A549 (cell line): ENCODE data around the gene RABL3. TPM values are rescaled to one million over a fixed set of nuclear protein-coding genes. Genes with fewer than 3 reads are reported as not detected.

Experiments
- ATAC-seq, 2 experiments: fragments of 200-7000 bp in 1 of 2; fragments of >200 bp in 1 of 2; cut with Nextera tagmentation in 1 of 2; cut with Tn5 transposase in 1 of 2; 3 replicates each; pipeline versions ENCODE4 v1.8.0 to v1.9.1; 2018 to 2020; ENCODE audit warnings: mild to moderate bottlenecking in 1 of 2, moderate library complexity in 1 of 2
- CTCF ChIA-PET: fragments of 300-600 bp; sonication (Branson Sonifier 250); formaldehyde crosslinking; extraction: SDS; loops from one replicate; lab custom pipeline; 2021; ENCODE audit warnings: antibody characterized with exemption, inconsistent platforms; lab: Yijun Ruan, JAX
- POLR2A ChIA-PET: fragments of 350-600 bp; formaldehyde crosslinking; extraction: SDS; loops from one replicate; lab custom pipeline; 2021; ENCODE audit warnings: antibody characterized with exemption, inconsistent platforms; lab: Yijun Ruan, JAX
- DNase-seq, 2 experiments: peaks; one replicate each; pipeline versions ENCODE4 v3.0.0 to v3.0.0-alpha.2; 2011 to 2016; ENCODE audit warnings: low read depth in 1 of 2, low spot score in 1 of 2
- FAIRE-seq: peaks from 2 replicates; lab custom pipeline; 2011; peaks lifted over from hg19 to GRCh38; lab: Jason Lieb, UNC
- H3K27ac ChIP-seq, 2 experiments: fragments of >200 bp; sonication (Bioruptor Twin); formaldehyde crosslinking; 3 replicates each; pipeline ENCODE4 v1.5.1; 2016 to 2017
- H3K4me1 ChIP-seq: fragments of >200 bp; sonication (Bioruptor Twin); formaldehyde crosslinking; 3 replicates; pipeline ENCODE4 v1.6.1; 2016
- H3K4me2 ChIP-seq: fragments of >200 bp; sonication (Bioruptor Twin); formaldehyde crosslinking; 3 replicates; pipeline ENCODE4 v1.6.1; 2016
- H3K4me3 ChIP-seq: fragments of >200 bp; sonication (Bioruptor Twin); formaldehyde crosslinking; 3 replicates; pipeline ENCODE4 v1.5.1; 2016
- H3K9me3 ChIP-seq: fragments of >200 bp; sonication (Bioruptor Twin); formaldehyde crosslinking; 3 replicates; pipeline ENCODE4 v1.6.1; 2016
- ATOH8 ChIP-seq: fragments of 250-450 bp; sonication (Bioruptor Pico); IDR thresholded peaks from 2 replicates; pipeline ENCODE4 v1.5.0; 2020; ENCODE audit warnings: low read depth, mild to moderate bottlenecking, moderate library complexity
- BCL3 ChIP-seq: fragments of >200 bp; sonication (Bioruptor Twin); formaldehyde crosslinking; IDR thresholded peaks from 3 replicates; pipeline ENCODE4 v1.6.1; 2016
- CEBPB ChIP-seq, 2 experiments: fragments of >200 bp in 1 of 2; sonication (Bioruptor Twin) in 1 of 2; formaldehyde crosslinking in 1 of 2; IDR thresholded peaks; 2 replicates each; pipeline ENCODE4 v1.6.1; 2012 to 2016
- CHD2 ChIP-seq: fragments of 150-350 bp; IDR thresholded peaks from 2 replicates; pipeline ENCODE4 v1.6.1; 2014; ENCODE audit warnings: low read length; ENCODE audit not compliant: partially characterized antibody
- CTCF ChIP-seq: fragments of >200 bp; sonication (Bioruptor Twin); formaldehyde crosslinking; IDR thresholded peaks from 3 replicates; pipeline ENCODE4 v1.5.1; 2016
- E2F6 ChIP-seq: IDR thresholded peaks from 2 replicates; pipeline ENCODE4 v1.6.1; 2012; ENCODE audit warnings: low read depth, borderline replicate concordance
- EHF ChIP-seq: fragments of 250-450 bp; sonication (Bioruptor Pico); IDR thresholded peaks from 2 replicates; pipeline ENCODE4 v1.5.0; 2020; ENCODE audit warnings: mild to moderate bottlenecking
- ELK1 ChIP-seq: fragments of 150-350 bp; IDR thresholded peaks from 2 replicates; pipeline ENCODE4 v1.6.1; 2014; ENCODE audit warnings: low read depth, mild to moderate bottlenecking, low read length
- EP300 ChIP-seq, 2 experiments: fragments of >200 bp; sonication (Bioruptor Twin); formaldehyde crosslinking; IDR thresholded peaks; 2 replicates in 1 of 2; 3 replicates in 1 of 2; pipeline ENCODE4 v1.6.1; 2016 to 2017
- ESRRA ChIP-seq: fragments of 150-350 bp; IDR thresholded peaks from 2 replicates; pipeline ENCODE4 v1.6.1; 2014; ENCODE audit warnings: mild to moderate bottlenecking, low read length, borderline replicate concordance
- FOSB ChIP-seq: fragments of 250-450 bp; sonication (Bioruptor Pico); IDR thresholded peaks from 2 replicates; pipeline ENCODE4 v1.5.0; 2020; ENCODE audit warnings: mild to moderate bottlenecking, moderate library complexity
- FOSL2 ChIP-seq, 2 experiments: fragments of 450-650 bp in 1 of 2; fragments of >200 bp in 1 of 2; sonication (Bioruptor Twin) in 1 of 2; formaldehyde crosslinking; IDR thresholded peaks; 2 replicates each; pipeline versions ENCODE4 v1.5.0 to v1.6.1; 2016 to 2020; ENCODE audit warnings: mild to moderate bottlenecking in 1 of 2, moderate library complexity in 1 of 2
- HDAC2 ChIP-seq: fragments of 200-600 bp; sonication (generic); IDR thresholded peaks from 2 replicates; pipeline ENCODE4 v1.6.1; 2016
- HES2 ChIP-seq: fragments of >200 bp; sonication (Bioruptor Twin); formaldehyde crosslinking; IDR thresholded peaks from 2 replicates; pipeline ENCODE4 v1.6.1; 2016
- HEYL ChIP-seq: fragments of 250-450 bp; sonication (Bioruptor Pico); IDR thresholded peaks from 2 replicates; pipeline ENCODE4 v1.8.0; 2021; ENCODE audit warnings: mild to moderate bottlenecking, moderate library complexity
- HOXB5 ChIP-seq: fragments of 250-450 bp; sonication (Bioruptor Pico); IDR thresholded peaks from 2 replicates; pipeline ENCODE4 v1.5.0; 2020; ENCODE audit warnings: mild to moderate bottlenecking, moderate library complexity
- JUNB ChIP-seq: fragments of >200 bp; sonication (Bioruptor Twin); formaldehyde crosslinking; IDR thresholded peaks from 2 replicates; pipeline ENCODE4 v1.6.1; 2016
- KDM1A ChIP-seq: fragments of 200-600 bp; sonication (generic); IDR thresholded peaks from 2 replicates; pipeline ENCODE4 v1.6.1; 2016; ENCODE audit warnings: low read depth, mild to moderate bottlenecking
- KDM5A ChIP-seq: fragments of 200-600 bp; sonication (generic); IDR thresholded peaks from 2 replicates; pipeline ENCODE4 v1.6.1; 2016; ENCODE audit warnings: antibody characterized with exemption, mild to moderate bottlenecking
- MAX ChIP-seq: IDR thresholded peaks from 2 replicates; pipeline ENCODE4 v1.6.1; 2012
- MYC ChIP-seq: IDR thresholded peaks from 2 replicates; pipeline ENCODE4 v1.6.1; 2012; ENCODE audit warnings: mild to moderate bottlenecking, inconsistent platforms, low read length, improper control_type of control experiment, borderline replicate concordance
- NFE2L2 ChIP-seq: fragments of 150-350 bp; conservative IDR thresholded peaks from 2 replicates; pipeline ENCODE4 v1.6.1; 2014; ENCODE audit warnings: low read length
- RCOR1 ChIP-seq: fragments of 150-350 bp; IDR thresholded peaks from 2 replicates; pipeline ENCODE4 v1.6.1; 2014; ENCODE audit warnings: antibody characterized with exemption, low read length, low read depth
- RFX5 ChIP-seq: fragments of 450-650 bp; IDR thresholded peaks from 2 replicates; pipeline ENCODE4 v1.7.1; 2014; ENCODE audit warnings: antibody characterized with exemption, mild to moderate bottlenecking, moderate library complexity
- RNF2 ChIP-seq: fragments of 200-600 bp; sonication (generic); IDR thresholded peaks from 2 replicates; pipeline ENCODE4 v1.6.1; 2016; ENCODE audit warnings: low read depth, mild to moderate bottlenecking, antibody characterized with exemption, moderate library complexity, borderline replicate concordance
- SMC3 ChIP-seq: fragments of >200 bp; sonication (Bioruptor Twin); formaldehyde crosslinking; IDR thresholded peaks from 3 replicates; pipeline ENCODE4 v1.6.1; 2018; ENCODE audit warnings: inconsistent platforms
- TFCP2L1 ChIP-seq: fragments of 250-450 bp; sonication (Bioruptor Pico); IDR thresholded peaks from 2 replicates; pipeline ENCODE4 v1.5.0; 2021; ENCODE audit warnings: mild to moderate bottlenecking
- TP53 ChIP-seq: fragments of 250-450 bp; sonication (Bioruptor Pico); IDR thresholded peaks from 2 replicates; pipeline ENCODE4 v1.5.0; 2021; ENCODE audit warnings: mild to moderate bottlenecking, moderate library complexity
- USF2 ChIP-seq: fragments of 450-650 bp; IDR thresholded peaks from 2 replicates; pipeline ENCODE4 v1.6.1; 2014; ENCODE audit warnings: antibody characterized with exemption
- ZC3H11A ChIP-seq: fragments of 450-650 bp; IDR thresholded peaks from 2 replicates; pipeline ENCODE4 v1.6.1; 2014; ENCODE audit warnings: antibody characterized with exemption, mild to moderate bottlenecking
- WGBS: methylation state at CpG from one replicate; pipeline ENCODE4 v1.1.6; 2017; ENCODE audit errors: missing lambda C conversion rate; 5-methylcytosine and 5-hydroxymethylcytosine counted together
- polyA minus RNA-seq: library from RNA; depleted of rRNA, polyadenylated mRNA; stranded (reverse); fragments of >200 nt; gene quantifications from 2 replicates; pipeline ENCODE4 v1.2.3, GENCODE V29; 2011; rRNA and poly(A)+ RNA removed
- polyA plus RNA-seq, 4 experiments: library from polyadenylated mRNA; depleted of rRNA in 3 of 4; stranded (reverse); fragments of >200 nt; fragmentation: RNase III in 1 of 4; extraction: RNeasy Plus Mini Kit Qiagen cat#74134 plus additional on column Dnase treatment in 1 of 4; gene quantifications; 2 replicates in 3 of 4; 3 replicates in 1 of 4; pipeline ENCODE4 v1.2.3, GENCODE V29; 2011 to 2017

The RABL3 gene
- 14.0 and 17.6 TPM in 2 replicates for polyA plus RNA-seq (2011; rRNA removed)
- polyA plus RNA-seq (2012; cell fraction: cytosol; rRNA removed), result 2.4 and 2.7 TPM in 2 replicates
- 0.94 and 1.8 TPM in 2 replicates for polyA plus RNA-seq (2012; cell fraction: nucleus; rRNA removed)
- 28.2 to 31.7 TPM (median 29.0 TPM) in 3 replicates for polyA plus RNA-seq (2017; fragmentation: RNase III; extraction: RNeasy Plus Mini Kit Qiagen cat#74134 plus additional on column Dnase treatment)
- 3.8 and 5.8 TPM in 2 replicates for polyA minus RNA-seq

GRCh38 chr3:120742198-120742848, at the start of gene RABL3, which contains the start of gene GTF2E1:
TSS of gene RABL3 (minus strand) at chr3:120742516. CDS start at chr3:120742507, 9 bp downstream.
TSS of gene GTF2E1 (plus strand) at chr3:120742744. CDS start at chr3:120750553, 7,809 bp downstream.
- DNase-seq (peak; percentile 99), ATAC-seq (peak; percentile 99), FAIRE-seq (peak; percentile 94)
- POLR2A ChIA-PET, result interaction anchor here (0.9 to 1.9 kb wide), 4 partner anchors 60 to 393 kb away, joined by 3 to 10 read pairs (median 5); partner anchors contain the start of genes HGD, LRRC58 and NDUFB4
- H3K4me1 ChIP-seq, result peaks cover 10% of the 10 kb centered on the region
- H3K4me2 ChIP-seq, result peak within 1 kb of the TSS; percentile 91
- H3K4me3 ChIP-seq, result peak within 1 kb of the TSS; percentile 95
- WGBS, result 4% methylated on average over 35 of the region's 39 CpGs
- H3K9me3 ChIP-seq, result peaks cover 11% of the 10 kb centered on the region
- CTCF ChIA-PET, result interaction anchor here (1.0 to 1.3 kb wide), 2 partner anchors 53 to 120 kb away, joined by 3 to 4 read pairs; no protein-coding TSS in a partner anchor
- peak within 1 kb of the TSS; percentile 91 to 93 for H3K27ac ChIP-seq
- TF ChIP-seq TFCP2L1 (CRISPR knock-in tag) (no peak), BCL3 (0 out of 3 replicates have a peak, but pooled peaks have one; percentile 61), ATOH8 (no peak), EP300 (IDR thresholded peaks at IDR 0.05) (no peak), MYC (0 out of 2 replicates have a peak, but pooled peaks have one; percentile 51), NFE2L2 (no peak), HDAC2 (no peak), RCOR1 (no peak), FOSL2 (IDR thresholded peaks at IDR 0.05) (no peak), FOSL2 (CRISPR knock-in tag; IDR thresholded peaks at IDR 0.05) (no peak), E2F6 (peak; percentile 69; the same call in 1 of the 2 replicates), RNF2 (no peak), HES2 (no peak), ESRRA (no peak), ELK1 (no peak), CTCF (no peak), KDM1A (no peak), JUNB (no peak), MAX (peak; percentile 62), USF2 (peak; percentile 37), CEBPB (IDR thresholded peaks at IDR 0.05) (no peak), FOSB (CRISPR knock-in tag) (no peak), EHF (CRISPR knock-in tag) (no peak), HEYL (CRISPR knock-in tag) (no peak), TP53 (CRISPR knock-in tag) (no peak; the same call in 1 of the 2 replicates), RFX5 (peak; percentile 70; the same call in 1 of the 2 replicates), ZC3H11A (no peak), KDM5A (peak; percentile 81), HOXB5 (no peak; the same call in 1 of the 2 replicates), SMC3 (no peak), CHD2 (peak; percentile 24)
